Measurements from ENCODE around the gene NFIA. TPM values are rescaled to one million over a fixed set of nuclear protein-coding genes. Genes with fewer than 3 reads are reported as not detected.

The NFIA gene
- total and polyA plus RNA-seq, 9 of the 15 experiments (the other 6 are each of a cell fraction or from before 2014, with no cell fraction given): 5.3 to 24.9 (median 9.8) TPM

DNA sequence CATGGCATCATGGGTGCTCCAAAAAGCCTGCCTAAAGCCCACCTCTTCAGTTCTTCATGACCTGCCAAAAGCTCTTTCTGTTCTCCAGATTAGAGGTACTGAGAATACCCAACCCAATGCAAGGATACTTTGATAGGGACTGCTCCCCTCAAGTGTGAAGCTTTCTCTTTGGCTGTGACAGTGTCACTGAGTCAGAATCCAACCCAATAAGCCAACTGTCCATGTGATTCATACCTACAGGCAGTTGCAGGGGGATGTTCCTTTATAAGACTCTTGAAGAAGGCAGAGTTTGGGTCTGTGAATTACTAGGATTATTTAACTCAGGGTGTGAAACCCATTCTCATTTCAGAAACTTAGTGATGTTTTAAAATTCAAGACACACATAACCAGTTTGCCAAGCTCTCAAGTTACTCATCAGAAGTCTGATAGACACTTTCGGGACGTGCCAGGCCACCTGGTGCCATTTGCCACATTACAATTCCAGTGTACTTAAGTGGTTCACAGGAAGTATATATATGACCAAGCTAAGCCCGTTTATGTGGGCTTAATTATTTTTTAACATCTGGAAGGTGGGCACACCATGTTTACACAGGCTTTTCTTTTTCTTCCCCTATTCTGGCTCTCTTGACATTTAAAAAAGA, 265.8 kb downstream of the NFIA start:
- no peak for DNase-seq (ENCODE audit: extremely low read depth in 1 of 4, low spot score in 3 of 4)
- Histone ChIP-seq H3K27me3 (ENCODE audit: control insufficient read depth in 2 of 2, insufficient read depth in 2 of 2, low read length in 2 of 2) (no peaks in the 10 kb centered on the region), H3K9me3 (replicated peaks; ENCODE audit: control insufficient read depth, insufficient read depth, low read depth, low read length) (no peaks in the 10 kb centered on the region), H3K9me1 (ENCODE audit: control insufficient read depth, insufficient read depth, low read length) (no peaks in the 10 kb centered on the region), H3K27ac (ENCODE audit: extremely low read depth, low read depth, low read length) (no peak overlapping the region), H3K9ac (ENCODE audit: insufficient read depth in 1 of 2, low read depth in 2 of 2, low read length in 2 of 2) (no peak overlapping the region), H2AFZ (ENCODE audit: low read depth, low read length) (no peak overlapping the region), H3K36me3 (ENCODE audit: control insufficient read depth, insufficient read depth, low read length) (peaks cover 34% of the 10 kb centered on the region; the same call in 2 of the 3 replicates), H4K20me1 (replicated peaks; ENCODE audit: control insufficient read depth, insufficient read depth, low read length) (no peaks in the 10 kb centered on the region), H3K4me2 (ENCODE audit: insufficient read depth, low read length) (no peak overlapping the region), H3K4me3 (no peak overlapping the region), H3K4me1 (replicated peaks in 1 of 2; ENCODE audit: control insufficient read depth in 2 of 2, insufficient read depth in 2 of 2, low read length in 2 of 2) (no peaks in the 10 kb centered on the region), H3K79me2 (ENCODE audit: control insufficient read depth, insufficient read depth, low read length) (no peaks in the 10 kb centered on the region)
- ChIA-PET CTCF (ENCODE audit: low intra/inter-chr PET ratio) (no interaction called here), POLR2A (interaction anchor here (0.6 to 0.7 kb wide), 2 partner anchors 12 to 124 kb away, joined by 3 read pairs; no protein-coding TSS in a partner anchor)
- in situ Hi-C loops (cut with MboI): no loop called here
- intact Hi-C loops (cut with micrococcal nuclease): no loop called here
- FAIRE-seq: no peak
- WGBS (ENCODE audit: insufficient coverage, low coverage, missing lambda C conversion rate): 70% methylated on average over 3 of the region's 3 CpGs
- ATAC-seq: no peak
- TF ChIP-seq ZNF24 (IDR thresholded peaks at IDR 0.05) (no peak), ZKSCAN3 (CRISPR knock-in tag; IDR thresholded peaks at IDR 0.05) (no peak)
- TF ChIP-seq, protein P1, sequence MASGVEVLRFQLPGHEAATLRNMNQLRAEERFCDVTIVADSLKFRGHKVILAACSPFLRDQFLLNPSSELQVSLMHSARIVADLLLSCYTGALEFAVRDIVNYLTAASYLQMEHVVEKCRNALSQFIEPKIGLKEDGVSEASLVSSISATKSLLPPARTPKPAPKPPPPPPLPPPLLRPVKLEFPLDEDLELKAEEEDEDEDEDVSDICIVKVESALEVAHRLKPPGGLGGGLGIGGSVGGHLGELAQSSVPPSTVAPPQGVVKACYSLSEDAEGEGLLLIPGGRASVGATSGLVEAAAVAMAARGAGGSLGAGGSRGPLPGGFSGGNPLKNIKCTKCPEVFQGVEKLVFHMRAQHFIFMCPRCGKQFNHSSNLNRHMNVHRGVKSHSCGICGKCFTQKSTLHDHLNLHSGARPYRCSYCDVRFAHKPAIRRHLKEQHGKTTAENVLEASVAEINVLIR (CRISPR knock-in tag; IDR thresholded peaks at IDR 0.05): no peak
- no TSS peak for BruUV-seq (replicated peaks)

DNA sequence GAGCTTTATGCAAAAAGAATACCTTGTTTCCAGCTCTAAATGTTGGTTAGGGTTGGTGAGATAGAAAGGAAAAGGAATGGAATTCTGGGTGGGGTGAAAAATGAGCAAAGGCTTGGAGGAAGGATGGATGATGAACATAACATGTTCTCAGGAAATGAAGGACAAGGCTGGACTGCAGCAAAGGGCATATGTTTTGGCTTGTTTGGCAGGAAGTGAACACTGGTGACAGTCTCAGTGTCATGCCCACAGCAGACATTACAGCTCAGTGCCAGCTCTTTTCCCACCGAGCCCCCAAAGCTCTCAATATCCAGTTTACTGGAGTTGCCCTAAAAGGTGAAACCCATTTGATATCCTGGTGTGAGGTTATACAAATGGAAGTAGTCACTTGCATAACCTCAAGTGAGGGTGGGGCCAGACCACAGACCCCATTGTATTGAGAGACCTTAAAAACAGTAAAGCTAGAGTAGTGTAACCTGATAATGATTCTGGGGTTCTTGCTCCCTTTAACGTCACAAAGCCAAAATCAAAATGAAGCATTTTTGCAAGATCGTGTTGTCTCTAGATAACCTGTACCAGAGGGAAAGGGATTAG, 270.6 kb downstream of the NFIA start:
- POLR2A ChIA-PET: interaction anchor here (0.5 to 1.3 kb wide), 2 partner anchors 17 to 20 kb away, joined by 3 to 4 read pairs; no protein-coding TSS in a partner anchor
- no peak for DNase-seq (ENCODE audit: extremely low read depth in 1 of 4, low spot score in 3 of 4)
- in situ Hi-C loops (cut with MboI) (no loop called here), intact Hi-C loops (cut with micrococcal nuclease) (no loop called here)
- Histone ChIP-seq H4K20me1 (replicated peaks; ENCODE audit: control insufficient read depth, insufficient read depth, low read length) (no peaks in the 10 kb centered on the region), H3K27me3 (ENCODE audit: control insufficient read depth in 2 of 2, insufficient read depth in 2 of 2, low read length in 2 of 2) (no peaks in the 10 kb centered on the region), H3K4me3 (no peak overlapping the region), H2AFZ (ENCODE audit: low read depth, low read length) (no peak overlapping the region), H3K9me1 (ENCODE audit: control insufficient read depth, insufficient read depth, low read length) (no peaks in the 10 kb centered on the region), H3K36me3 (ENCODE audit: control insufficient read depth, insufficient read depth, low read length) (peaks cover 58% of the 10 kb centered on the region; the same call in 2 of the 3 replicates), H3K27ac (ENCODE audit: extremely low read depth, low read depth, low read length) (no peak overlapping the region), H3K9ac (ENCODE audit: insufficient read depth in 1 of 2, low read depth in 2 of 2, low read length in 2 of 2) (no peak overlapping the region), H3K4me2 (ENCODE audit: insufficient read depth, low read length) (no peak overlapping the region), H3K4me1 (replicated peaks in 1 of 2; ENCODE audit: control insufficient read depth in 2 of 2, insufficient read depth in 2 of 2, low read length in 2 of 2) (peaks cover 4 to 5% of the 10 kb centered on the region in 2 experiments; a peak in 3 of 5 replicates), H3K79me2 (ENCODE audit: control insufficient read depth, insufficient read depth, low read length) (no peaks in the 10 kb centered on the region), H3K9me3 (replicated peaks; ENCODE audit: control insufficient read depth, insufficient read depth, low read depth, low read length) (no peaks in the 10 kb centered on the region)
- CTCF ChIA-PET (ENCODE audit: low intra/inter-chr PET ratio): interaction anchor here (0.6 kb wide), 1 partner anchor 375 kb away, joined by 3 read pairs; no protein-coding TSS in a partner anchor
- 87% methylated on average over 3 of the region's 3 CpGs for WGBS (ENCODE audit: insufficient coverage, low coverage, missing lambda C conversion rate)
- no TSS peak for BruUV-seq (replicated peaks)
- FAIRE-seq: no peak
- no peak for ATAC-seq
- TF ChIP-seq SMAD2 (IDR thresholded peaks at IDR 0.05; ENCODE audit: low read depth, low read length) (no peak), SMARCC2 (IDR thresholded peaks at IDR 0.05; ENCODE audit: low read depth) (no peak), ZNF24 (IDR thresholded peaks at IDR 0.05) (no peak)
